DMS114 treated with DMSO at 0.1 percent for 48 hours (cell line): ENCODE results near the gene UBE2V1.
"Not testable (repeated sequence)": the region's sequence is repeated elsewhere in the genome, so short reads cannot be mapped to it uniquely, and the experiment has no call there.

Experiments used
- DNase-seq: peaks from one replicate; lab custom pipeline; 2025; ENCODE audit not compliant: unreplicated experiment; lab: John Stamatoyannopoulos, UW

UBE2V1 gene

GRCh38 chr20:50115591-50116367 lies 2.8 kb upstream of the UBE2V1 start:
- peak; percentile 100 for DNase-seq

- no peak for DNase-seq
Measured at GRCh38 chr20:50115041-50115512, 2.1 kb upstream of the UBE2V1 start.

- DNase-seq, result no peak
Measured at GRCh38 chr20:50113420-50114224, 672 bp upstream of the UBE2V1 start.

- no peak for DNase-seq
Measured at GRCh38 chr20:50111829-50112495, 988 bp downstream of the UBE2V1 start.

DNA sequence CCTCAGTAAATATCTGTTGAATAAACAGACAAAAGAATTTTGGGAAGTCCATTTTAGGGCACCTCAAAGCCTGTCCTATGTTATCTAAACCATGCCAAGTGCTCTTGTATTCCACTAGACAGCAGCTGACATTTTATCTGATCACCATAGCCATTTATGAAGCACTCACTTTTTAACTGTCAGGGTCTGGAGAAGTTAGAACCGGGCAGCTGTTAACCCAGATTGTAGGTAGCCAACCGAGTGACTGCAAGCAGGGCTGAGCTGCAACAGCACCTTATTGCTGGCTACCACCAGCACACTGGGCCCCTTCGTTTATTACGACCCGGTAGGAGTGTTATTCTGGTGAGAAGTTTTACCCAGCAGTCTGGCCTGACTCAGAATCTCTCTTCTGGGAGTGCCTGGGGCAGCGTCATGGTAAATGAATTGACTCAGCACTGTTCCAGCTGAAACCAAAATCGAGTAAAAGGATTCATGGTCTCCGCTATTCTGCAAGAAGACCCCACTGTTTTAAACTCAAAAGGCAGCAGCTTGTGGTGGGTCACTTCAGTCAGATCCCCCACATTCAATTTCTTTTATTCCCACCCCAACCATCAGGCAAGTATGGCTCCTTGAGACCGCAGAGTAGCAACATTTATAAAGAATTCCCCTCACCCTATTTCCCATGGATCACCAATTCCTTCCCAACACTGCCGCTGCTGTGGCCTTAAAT lies 1.7 kb downstream of the UBE2V1 start:
- DNase-seq, result no peak

- DNase-seq, result no peak
Measured at GRCh38 chr20:50110141-50111047, 2.6 kb downstream of the UBE2V1 start.

GRCh38 chr20:50108556-50109235 lies 4.3 kb downstream of the UBE2V1 start:
- DNase-seq, result no peak

DNA sequence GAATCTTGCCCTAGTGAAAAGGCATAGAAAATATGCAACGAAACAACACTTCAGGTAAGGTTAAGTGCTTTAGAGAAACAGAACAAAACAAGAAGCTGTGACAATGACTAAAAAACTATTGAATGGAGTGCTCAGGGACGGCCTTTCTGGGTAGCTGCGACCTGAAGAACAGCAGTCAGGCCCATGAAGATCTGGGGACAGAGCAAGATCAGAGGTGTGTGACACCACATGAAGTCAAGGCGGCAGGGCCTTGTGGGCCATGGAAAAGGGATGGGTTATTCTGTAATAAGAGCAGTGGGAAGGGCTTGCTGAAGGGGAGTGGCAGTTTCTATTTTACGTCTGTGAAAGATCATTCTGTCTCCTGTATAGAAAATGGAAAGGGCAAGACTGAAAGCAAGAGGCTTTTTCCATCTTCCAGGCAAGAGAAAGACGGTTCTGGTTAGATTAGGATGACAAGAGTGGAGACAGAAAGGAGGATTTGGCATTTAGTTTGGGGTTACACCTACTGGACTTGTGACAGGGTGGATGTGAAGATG lies 5.1 kb downstream of the UBE2V1 start:
- no peak for DNase-seq

- no peak for DNase-seq
Measured at GRCh38 chr20:50107086-50107660, 5.8 kb downstream of the UBE2V1 start.

DNA sequence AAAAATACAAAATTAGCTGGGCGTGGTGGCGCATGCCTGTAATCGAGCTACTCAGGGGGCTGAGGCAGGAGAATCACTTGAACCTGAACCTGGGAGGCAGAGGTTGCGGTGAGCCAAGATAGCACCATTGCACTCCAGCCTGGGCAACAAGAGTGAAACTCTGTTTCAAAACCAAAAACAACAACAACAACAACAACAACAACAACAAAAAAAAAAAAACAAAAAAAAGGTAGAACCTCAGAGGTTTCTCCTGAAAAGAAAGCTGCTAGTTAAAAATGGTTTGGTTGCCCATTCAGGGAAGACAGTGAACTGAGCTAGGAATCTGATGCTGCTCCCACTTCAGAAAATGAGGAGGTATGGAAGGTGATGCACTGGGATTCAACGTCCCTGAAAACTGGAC lies 6.3 kb downstream of the UBE2V1 start:
- DNase-seq, result not testable (repeated sequence)

DNA sequence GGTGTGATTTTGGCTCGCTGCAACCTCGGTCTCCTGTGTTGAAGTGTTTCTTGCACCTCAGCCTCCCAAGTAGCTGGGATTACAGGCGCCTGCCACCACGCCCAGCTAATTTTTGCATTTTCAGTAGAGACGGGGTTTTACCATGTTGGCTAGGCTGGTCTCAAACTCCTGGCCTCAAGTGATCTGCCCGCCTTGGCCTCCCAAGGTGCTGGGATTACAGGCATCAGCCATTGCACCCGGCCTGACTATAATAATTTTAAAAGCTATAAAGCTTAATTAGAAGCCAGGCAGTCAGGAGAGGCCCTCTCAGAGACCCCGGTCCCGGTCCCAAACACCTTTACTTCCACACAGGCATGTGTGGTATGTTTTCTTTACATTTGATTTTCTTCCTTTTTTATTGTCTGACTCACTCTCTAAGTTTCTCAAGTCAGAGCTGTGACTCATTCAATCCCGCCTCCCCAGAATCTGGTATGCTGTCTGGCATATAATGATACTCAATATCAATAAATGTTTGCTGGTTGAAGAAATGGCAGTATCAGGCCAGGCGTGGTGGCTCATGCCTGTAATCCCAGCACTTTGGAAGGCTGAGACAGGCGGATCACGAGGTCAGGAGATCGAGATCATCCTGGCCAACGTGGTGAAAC lies 9.4 kb downstream of the UBE2V1 start:
- not testable (repeated sequence) for DNase-seq

DNA sequence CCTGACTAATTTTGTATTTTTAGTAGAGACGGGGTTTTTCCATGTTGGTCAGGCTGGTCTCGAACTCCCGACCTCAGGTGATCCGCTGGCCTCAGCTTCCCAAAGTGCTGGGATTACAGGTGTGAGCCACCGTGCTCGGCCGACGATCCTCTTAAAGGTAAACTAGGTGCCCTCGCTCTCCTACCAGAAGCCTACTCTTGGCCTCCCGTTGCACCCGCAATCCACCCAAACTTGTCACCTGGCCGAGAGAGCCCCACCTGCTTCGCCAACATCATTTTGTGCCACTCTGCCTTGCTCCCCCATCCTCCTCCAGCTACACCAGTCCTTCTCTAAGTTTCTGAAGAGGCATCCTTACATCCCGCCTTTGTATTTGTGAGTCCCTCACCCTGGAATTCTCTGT lies 10.4 kb downstream of the UBE2V1 start:
- DNase-seq, result not testable (repeated sequence)

DNA sequence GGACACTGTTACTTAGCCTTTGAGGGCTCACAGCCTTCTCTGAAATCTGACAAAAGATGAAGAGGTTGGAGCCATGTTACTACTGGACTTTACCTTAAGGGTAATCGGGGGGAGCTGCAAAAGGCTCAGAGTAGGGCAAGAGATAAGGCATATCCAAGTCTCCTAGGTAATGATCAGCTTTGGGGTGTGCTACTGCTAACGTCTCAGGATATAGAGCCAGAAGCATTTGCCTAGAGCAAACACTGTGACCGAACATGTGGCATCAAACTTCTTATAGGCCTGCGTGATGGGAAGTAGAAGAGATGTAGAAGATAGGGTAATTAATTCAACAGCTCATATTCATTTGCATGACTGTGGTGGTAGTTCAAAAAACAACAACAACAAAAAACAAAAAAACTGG lies 11.1 kb downstream of the UBE2V1 start:
- DNase-seq, result no peak

DNA sequence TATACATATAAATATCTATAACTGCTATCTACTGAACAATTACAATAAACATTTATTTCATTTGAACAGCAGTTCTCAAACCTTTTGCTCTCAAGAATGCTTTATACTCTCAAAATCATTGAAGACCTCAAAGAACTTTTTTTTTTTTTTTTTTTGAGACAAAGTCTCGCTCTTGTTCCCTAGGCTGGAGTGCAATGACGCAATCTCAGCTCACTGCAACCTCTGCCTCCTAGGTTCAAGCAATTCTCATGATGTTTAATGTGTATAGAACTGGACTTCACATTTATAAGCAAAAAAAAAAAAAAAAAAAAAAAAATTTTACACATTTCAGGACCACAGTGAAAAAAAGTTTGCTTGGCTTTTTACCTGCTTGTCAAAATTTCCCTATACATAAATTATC lies 11.7 kb downstream of the UBE2V1 start:
- DNase-seq, result no peak

GRCh38 chr20:50100552-50100951 lies 12.4 kb downstream of the UBE2V1 start:
- DNase-seq, result no peak

- no peak for DNase-seq
Measured at GRCh38 chr20:50099565-50099991, 13.4 kb downstream of the UBE2V1 start.

- no peak for DNase-seq
Measured at GRCh38 chr20:50099113-50099512, 13.8 kb downstream of the UBE2V1 start.

GRCh38 chr20:50098259-50098658 lies 14.7 kb downstream of the UBE2V1 start:
- DNase-seq, result no peak
